OCI-LY3 (cell line): ENCODE results near the gene TNRC6C.

Experiments used
- H2AFZ ChIP-seq: fragments of 200-600, 300-600 bp; shearing (Covaris generic); 2 replicates; pipeline ENCODE4 v1.6.0; 2014; ENCODE audit warnings: antibody characterized with exemption, low read depth, low read length
- H3K27ac ChIP-seq: fragments of 200-600, 300-600 bp; sonication (generic); 2 replicates; pipeline ENCODE4 v1.5.1; 2014; ENCODE audit warnings: mild to moderate bottlenecking, low read length, moderate library complexity, mixed read lengths
- H3K27me3 ChIP-seq: fragments of 200-600, 300-600 bp; sonication (generic); 2 replicates; pipeline ENCODE4 v1.6.1; 2014; ENCODE audit warnings: low read depth, low read length, mixed read lengths
- H3K36me3 ChIP-seq: fragments of 200-600, 300-600 bp; sonication (generic); replicated peaks from 2 replicates; pipeline ENCODE3; 2014; ENCODE audit warnings: low read depth, low read length, mixed read lengths
- H3K4me1 ChIP-seq: fragments of 300-600, 200-600 bp; sonication (generic); 2 replicates; pipeline ENCODE4 v1.6.1; 2014; ENCODE audit warnings: low read length, mixed read lengths
- H3K4me2 ChIP-seq: fragments of 200-600, 300-600 bp; sonication (generic); 2 replicates; pipeline ENCODE4 v1.6.1; 2014; ENCODE audit warnings: low read length, mixed read lengths
- H3K4me3 ChIP-seq: fragments of 300-600, 200-600 bp; sonication (generic); 2 replicates; pipeline ENCODE4 v1.5.1; 2014; ENCODE audit warnings: antibody characterized with exemption, mild to moderate bottlenecking, low read length, moderate library complexity
- H3K79me2 ChIP-seq: fragments of 300-600, 200-600 bp; shearing (Covaris generic); 2 replicates; pipeline ENCODE4 v1.6.1; 2014; ENCODE audit warnings: mild to moderate bottlenecking, low read length, mixed read lengths
- H3K9ac ChIP-seq: fragments of 300-600, 200-600 bp; shearing (Covaris generic); 2 replicates; pipeline ENCODE4 v1.6.0; 2014; ENCODE audit warnings: mild to moderate bottlenecking, low read length, moderate library complexity
- H3K9me3 ChIP-seq: fragments of 200-600, 300-600 bp; shearing (Covaris generic); 2 replicates; pipeline ENCODE4 v1.6.1; 2014; ENCODE audit warnings: low read length, mixed read lengths; ENCODE audit not compliant: insufficient read depth
- H4K20me1 ChIP-seq: fragments of 200-600, 300-600 bp; sonication (generic); 2 replicates; pipeline ENCODE4 v1.6.1; 2016; ENCODE audit warnings: low read length, mixed read lengths; ENCODE audit not compliant: insufficient read depth
- CTCF ChIP-seq: fragments of 200-600, 300-600 bp; sonication (generic); IDR thresholded peaks from 2 replicates; pipeline ENCODE4 v1.5.1; 2014; ENCODE audit warnings: antibody characterized with exemption, low read length, low read depth
- EZH2phosphoT487 ChIP-seq: fragments of 200-600 bp; shearing (Covaris generic); IDR thresholded peaks from 2 replicates; pipeline ENCODE4 v1.6.1; 2018; ENCODE audit warnings: antibody characterized with exemption, mixed run types, low read depth

Gene TNRC6C

GRCh38 chr17:78128551-78129350 is 170.2 kb downstream of the TNRC6C start, which contains the start of gene TMC6:
Gene TMC6, minus strand, starts transcription at chr17:78128755. Its CDS starts 1,923 bp downstream, at chr17:78126832.
- peak within 1 kb of the TSS; percentile 77 for H3K27ac ChIP-seq
- H4K20me1 ChIP-seq = no peaks in the 10 kb centered on the region
- H3K9ac ChIP-seq = peak within 1 kb of the TSS; percentile 98
- TF ChIP-seq CTCF = no peak
- no peak for TF ChIP-seq EZH2phosphoT487
- H3K4me3 ChIP-seq = peak within 1 kb of the TSS; percentile 91
- no peaks in the 10 kb centered on the region for H3K27me3 ChIP-seq
- H3K9me3 ChIP-seq = no peaks in the 10 kb centered on the region
- peaks cover 79% of the 10 kb centered on the region for H3K4me1 ChIP-seq
- peak within 1 kb of the TSS; percentile 96 for H3K4me2 ChIP-seq
- H3K79me2 ChIP-seq = peaks cover 34% of the 10 kb centered on the region
- H3K36me3 ChIP-seq = peaks cover 10% of the 10 kb centered on the region
- 0 out of 2 replicates have a peak within 1 kb of the TSS, but pooled peaks have one; percentile 49 for H2AFZ ChIP-seq

GRCh38 chr17:78129351-78130089 is 171.0 kb downstream of the TNRC6C start:
- H3K36me3 ChIP-seq = peaks cover 7% of the 10 kb centered on the region
- H2AFZ ChIP-seq = 0 out of 2 replicates have a peak overlapping the region, but pooled peaks have one; percentile 49
- H3K79me2 ChIP-seq = peaks cover 34% of the 10 kb centered on the region
- H3K9me3 ChIP-seq = no peaks in the 10 kb centered on the region
- H3K4me3 ChIP-seq = peak overlapping the region; percentile 91
- no peaks in the 10 kb centered on the region for H4K20me1 ChIP-seq
- H3K27me3 ChIP-seq = no peaks in the 10 kb centered on the region
- peak overlapping the region; percentile 86 for H3K9ac ChIP-seq
- H3K4me2 ChIP-seq = peak overlapping the region; percentile 96
- no peak for TF ChIP-seq CTCF
- peaks cover 79% of the 10 kb centered on the region for H3K4me1 ChIP-seq
- H3K27ac ChIP-seq = peak overlapping the region; percentile 69

GRCh38 chr17:78130090-78130436 is 171.6 kb downstream of the TNRC6C start:
- H3K4me3 ChIP-seq = peak overlapping the region; percentile 91
- H3K4me1 ChIP-seq = peaks cover 77% of the 10 kb centered on the region
- H3K27me3 ChIP-seq = no peaks in the 10 kb centered on the region
- peak overlapping the region; percentile 96 for H3K4me2 ChIP-seq
- no peak overlapping the region for H2AFZ ChIP-seq
- H3K79me2 ChIP-seq = peaks cover 34% of the 10 kb centered on the region
- peak overlapping the region; percentile 75 for H3K9ac ChIP-seq
- TF ChIP-seq CTCF (no peak), EZH2phosphoT487 (no peak)
- peak overlapping the region; percentile 69 for H3K27ac ChIP-seq
- H4K20me1 ChIP-seq = no peaks in the 10 kb centered on the region
- peaks cover 4% of the 10 kb centered on the region for H3K36me3 ChIP-seq
- H3K9me3 ChIP-seq = no peaks in the 10 kb centered on the region

- no peaks in the 10 kb centered on the region for H4K20me1 ChIP-seq
- H3K27me3 ChIP-seq = no peaks in the 10 kb centered on the region
- H3K9me3 ChIP-seq = no peaks in the 10 kb centered on the region
- H2AFZ ChIP-seq = no peak within 1 kb of the TSS
- peaks cover 7% of the 10 kb centered on the region for H3K36me3 ChIP-seq
- peaks cover 34% of the 10 kb centered on the region for H3K79me2 ChIP-seq
- peak within 1 kb of the TSS; percentile 75 for H3K9ac ChIP-seq
- TF ChIP-seq EZH2phosphoT487 = no peak
- TF ChIP-seq CTCF = no peak
- peak within 1 kb of the TSS; percentile 91 for H3K4me3 ChIP-seq
- peaks cover 72% of the 10 kb centered on the region for H3K4me1 ChIP-seq
- H3K4me2 ChIP-seq = peak within 1 kb of the TSS; percentile 96
- H3K27ac ChIP-seq = peak within 1 kb of the TSS; percentile 69
These were observed 172.1 kb downstream of the TNRC6C start, which contains the start of gene TMC8 for GRCh38 chr17:78130437-78131101. Gene TMC8, plus strand, starts transcription at chr17:78130771. Its CDS starts 818 bp downstream, at chr17:78131589.
